Neural cell (in vitro differentiated cells): ENCODE results near the gene TBC1D25.

Source experiments
- EP300 ChIP-seq: fragments of 450-650 bp; conservative IDR thresholded peaks from 2 replicates; pipeline ENCODE4 v1.6.1; 2014; ENCODE audit warnings: antibody characterized with exemption, mild to moderate bottlenecking, moderate library complexity; ENCODE audit not compliant: poor library complexity, severe bottlenecking
- EZH2 ChIP-seq: fragments of 200-600, 300-800 bp; shearing (Covaris generic), sonication (generic); IDR thresholded peaks from 2 replicates; pipeline ENCODE4 v1.6.1; 2014; ENCODE audit warnings: antibody characterized with exemption, low read length, borderline replicate concordance, mild to moderate bottlenecking; ENCODE audit not compliant: insufficient read depth, poor library complexity, severe bottlenecking
- POLR2AphosphoS5 ChIP-seq: IDR thresholded peaks from 2 replicates; pipeline ENCODE4 v1.6.1; 2012

DNA sequence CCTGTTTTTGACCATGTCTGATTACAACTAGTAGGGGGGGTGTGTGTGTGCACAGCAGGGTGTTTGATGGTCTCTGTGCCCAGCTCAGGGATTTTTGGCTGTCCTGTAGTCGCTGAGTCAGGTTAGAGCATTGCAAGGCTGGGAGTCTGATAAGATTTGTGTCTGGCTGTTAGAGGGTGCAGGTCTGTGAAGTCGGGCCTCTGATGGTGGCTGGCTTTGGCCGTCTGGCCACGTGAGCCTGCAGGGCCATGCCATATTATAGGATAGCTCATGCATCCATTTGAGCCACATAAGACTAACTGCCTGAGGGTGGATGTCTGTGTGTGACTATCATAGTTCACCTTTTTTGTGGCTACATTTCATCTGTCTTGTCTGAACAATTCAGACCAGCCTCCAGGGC, 25.8 kb upstream of the TBC1D25 start:
- no peak for TF ChIP-seq EZH2
- no peak for TF ChIP-seq EP300
- no peak for TF ChIP-seq POLR2AphosphoS5
